ENCODE measurements around the gene MFAP1. TPM values are rescaled to one million over a fixed set of nuclear protein-coding genes. Genes with fewer than 3 reads are reported as not detected.
A peak's percentile ranks its signal among the peaks of the same experiment; 100 is the strongest.

Gene MFAP1
- total RNA-seq, 1 experiment from 2014 or later: 44.7 TPM

DNA sequence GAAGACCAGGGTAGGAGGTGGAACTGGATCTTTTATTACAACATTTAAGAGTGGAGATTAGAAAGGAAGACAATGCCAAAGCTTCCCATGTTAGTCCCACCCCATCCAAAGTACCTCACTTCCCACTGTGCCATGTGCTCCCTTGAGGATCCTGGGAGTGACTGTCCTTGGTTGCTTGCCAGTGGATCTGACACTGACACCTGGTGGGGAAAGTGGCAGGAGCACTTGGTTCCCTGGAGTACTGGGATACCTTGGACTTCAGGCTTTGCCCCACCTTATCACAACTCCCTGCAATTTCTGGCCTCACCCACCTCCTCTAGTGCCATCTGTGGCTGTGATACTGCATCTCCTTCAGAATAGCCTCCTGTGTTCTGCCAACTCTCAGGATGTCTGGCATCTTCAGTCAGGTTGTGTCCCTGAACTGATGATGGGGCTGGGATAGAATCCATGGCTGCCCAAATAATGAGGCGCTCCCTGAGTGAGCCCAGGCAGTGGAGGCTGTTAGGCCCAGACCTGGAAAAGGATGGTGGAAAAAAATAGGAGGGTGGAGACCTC, 49.0 kb downstream of the MFAP1 start:
- H3K56ac ChIP-seq (ENCODE audit: insufficient read length, low read depth, low read length): no peak overlapping the region
- H3K4me1 ChIP-seq (ENCODE audit: insufficient read depth, low read length): no peaks in the 10 kb centered on the region; the same call in 1 of the 2 replicates
- H3K14ac ChIP-seq (ENCODE audit: insufficient read depth, low read length): no peak overlapping the region
- no CpG with 5 or more reads among the region's 1 CpG for WGBS (ENCODE audit: extremely low coverage, insufficient read length, low lambda C conversion rate)
- H3K27me3 ChIP-seq (ENCODE audit: insufficient read depth, low read length): no peaks in the 10 kb centered on the region
- no peaks in the 10 kb centered on the region for H3K79me2 ChIP-seq (ENCODE audit: insufficient read depth, low read length)
- Mint-ChIP-seq H3K4me3 (peak overlapping the region; percentile 82 to 92), H3K4me1 (peaks cover 12 to 13% of the 10 kb centered on the region in 2 experiments), H3K27ac (no peak overlapping the region; a peak in 2 of 7 replicates), H3K27me3 (ENCODE audit: low read depth) (no peaks in the 10 kb centered on the region; the same call in 1 of the 2 replicates), H3K36me3 (ENCODE audit: insufficient read depth in 1 of 3, low read depth in 3 of 3) (peaks cover 20 to 43% (median 29%) of the 10 kb centered on the region in 3 experiments; a peak in 6 of 7 replicates), H3K9me3 (no peaks in the 10 kb centered on the region; a peak in 1 of 5 replicates)
- no peak overlapping the region for H2AFZ ChIP-seq (ENCODE audit: low read length)
- H3K27ac ChIP-seq (ENCODE audit: insufficient read length, low read depth, low read length): no peak overlapping the region
- no peaks in the 10 kb centered on the region for H4K20me1 ChIP-seq (ENCODE audit: control insufficient read depth, insufficient read depth, insufficient read length)
- H3K23ac ChIP-seq (ENCODE audit: insufficient read length, low read depth, low read length): no peak overlapping the region
- no peak overlapping the region for H2AK5ac ChIP-seq (ENCODE audit: insufficient read length, low read length)
- no peaks in the 10 kb centered on the region for H3K79me1 ChIP-seq (ENCODE audit: insufficient read depth, low read depth, low read length, poor library complexity, severe bottlenecking)
- H3K18ac ChIP-seq (ENCODE audit: insufficient read length, low read depth, low read length): no peak overlapping the region
- H2BK15ac ChIP-seq (ENCODE audit: low read depth, low read length): no peak overlapping the region
- H2BK12ac ChIP-seq (ENCODE audit: insufficient read length, low read depth, low read length): no peak overlapping the region
- H2BK5ac ChIP-seq (ENCODE audit: insufficient read length, low read length): no peak overlapping the region
- no peak overlapping the region for H3K4ac ChIP-seq (ENCODE audit: low read depth, low read length)
- no peaks in the 10 kb centered on the region for H3K9me3 ChIP-seq (ENCODE audit: control insufficient read depth, low read depth, low read length)
- no peak overlapping the region for H4K5ac ChIP-seq (ENCODE audit: insufficient read length, low read depth, low read length)
- H3K9ac ChIP-seq (ENCODE audit: extremely low read depth, insufficient read length, low read length): no peak overlapping the region
- H4K8ac ChIP-seq (replicated peaks; ENCODE audit: insufficient read length, low read depth, low read length): no peak overlapping the region
- peak overlapping the region; percentile 98 for H3K4me2 ChIP-seq (ENCODE audit: insufficient read depth, insufficient read length, low read length)
- H2BK20ac ChIP-seq (ENCODE audit: low read depth, low read length, poor library complexity, severe bottlenecking): no peak overlapping the region
- peak; percentile 63 for TF ChIP-seq CTCF (conservative IDR thresholded peaks at IDR 0.05)
- no peak overlapping the region for H4K91ac ChIP-seq (ENCODE audit: insufficient read length, low read depth, low read length)
- H3K23me2 ChIP-seq (ENCODE audit: insufficient read length, low read depth, low read length, poor library complexity, severe bottlenecking): peaks cover 13% of the 10 kb centered on the region
- H3T11ph ChIP-seq (ENCODE audit: low read length): no peak overlapping the region
- DNase-seq: peak; percentile 76
- H2BK120ac ChIP-seq (ENCODE audit: low read depth, low read length, poor library complexity, severe bottlenecking): no peak overlapping the region

Measured in H9 (cell line).